Lung (tissue), 12 donors: ENCODE measurements around the gene RAB27B. TPM values are rescaled to one million over a fixed set of nuclear protein-coding genes. Genes with fewer than 3 reads are reported as not detected.

Source experiments
- ATAC-seq: fragments of 200-7000 bp; cut with Tn5 transposase; one replicate; pipeline ENCODE4 v1.9.1; 2020; ENCODE audit warnings: moderate number of reproducible peaks; ENCODE audit not compliant: insufficient read depth, low FRiP score
- DNase-seq, 3 donors: peaks; one replicate each; pipeline ENCODE4 v3.0.0-alpha.2; 2013 to 2017
- H3K27ac ChIP-seq, 2 donors: one replicate each; pipeline ENCODE4 v1.5.1; 2013; ENCODE audit warnings: mild to moderate bottlenecking in 2 of 2, moderate library complexity in 2 of 2, control low read depth in 1 of 2, inconsistent platforms in 1 of 2, low read depth in 1 of 2, low read length in 1 of 2
- H3K27me3 ChIP-seq, 3 donors: one replicate each; pipeline ENCODE4 v1.5.1; 2013; ENCODE audit warnings: low read length in 2 of 3; ENCODE audit not compliant: control insufficient read depth in 3 of 3, insufficient read depth in 3 of 3
- H3K36me3 ChIP-seq, 4 donors: one replicate each; pipeline ENCODE4 v1.5.1; 2013; ENCODE audit warnings: low read length in 4 of 4, mild to moderate bottlenecking in 1 of 4, moderate library complexity in 1 of 4; ENCODE audit not compliant: control insufficient read depth in 4 of 4, insufficient read depth in 4 of 4
- H3K4me1 ChIP-seq, 5 donors: one replicate each; pipeline ENCODE4 v1.5.1; 2013; ENCODE audit warnings: low read length in 5 of 5, mild to moderate bottlenecking in 2 of 5, moderate library complexity in 1 of 5; ENCODE audit not compliant: control insufficient read depth in 5 of 5, insufficient read depth in 5 of 5
- H3K4me3 ChIP-seq: one replicate; pipeline ENCODE4 v1.5.1; 2013; ENCODE audit warnings: mild to moderate bottlenecking, control low read depth, moderate library complexity
- H3K9ac ChIP-seq, 2 donors: one replicate each; pipeline ENCODE4 v1.5.1; 2013; ENCODE audit warnings: low read length in 2 of 2, control low read depth in 1 of 2; ENCODE audit not compliant: insufficient read depth in 1 of 2
- H3K9me3 ChIP-seq, 4 donors: one replicate each; pipeline ENCODE4 v1.5.1; 2013; ENCODE audit warnings: low read length in 3 of 4, mild to moderate bottlenecking in 1 of 4, moderate library complexity in 1 of 4; ENCODE audit not compliant: control insufficient read depth in 4 of 4, insufficient read depth in 3 of 4
- CTCF ChIP-seq: IDR thresholded peaks from 2 replicates; pipeline ENCODE4 v1.5.1; 2012; ENCODE audit warnings: mild to moderate bottlenecking; ENCODE audit errors: control extremely low read depth, extremely low read depth
- WGBS, 2 donors: extraction: QIAGEN DNeasy Blood & Tissue Kit; methylation state at CpG; one replicate each; pipeline ENCODE4 v1.1.7; 2013; 5-methylcytosine and 5-hydroxymethylcytosine counted together
- polyA plus RNA-seq, 2 donors: library from polyadenylated mRNA; stranded (reverse); fragments of 200-250 nt; gene quantifications; one replicate each; pipeline ENCODE4 v1.2.1, GENCODE V29; 2013
- total RNA-seq, 2 donors: library from RNA; depleted of rRNA in 1 of 2; stranded (reverse); fragments of >200 nt in 1 of 2; gene quantifications; one replicate each; pipeline ENCODE4 v1.2.1, GENCODE V29; 2014 to 2021
- donor health status: control.
- donor health status: control.
- donor health status: Bipolar disorder and iron deficiency.
- donor health status: healthy.
- donor health status: DM: yes; HTN: yes; CAD: no.

RAB27B gene
- total and polyA plus RNA-seq, 4 donors = 5.0 to 21.5 (median 7.5) TPM

DNA sequence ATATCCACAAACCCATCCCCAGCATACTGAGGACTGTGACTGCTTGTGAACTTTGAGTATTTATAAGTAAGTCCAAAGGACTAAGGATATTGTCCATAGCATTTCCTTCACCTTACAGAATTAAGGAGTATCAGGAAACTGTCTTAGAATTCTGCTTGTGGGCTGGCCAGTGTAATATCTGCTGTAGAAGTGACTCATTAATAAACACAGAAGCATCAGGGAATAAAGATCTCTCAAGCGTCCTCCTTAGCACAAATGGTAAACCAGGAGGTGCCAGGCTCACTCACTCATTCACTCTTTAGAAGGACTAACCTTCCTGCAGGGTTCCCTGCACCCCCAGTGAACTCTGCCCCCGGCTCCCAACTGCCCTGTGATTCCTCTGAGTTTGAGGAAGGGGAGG, 100.0 kb downstream of the RAB27B start:
- 84 to 91% methylated on average over 2 of the region's 2 CpGs for WGBS, 2 donors
- DNase-seq (no peak), ATAC-seq (no peak)
- Histone ChIP-seq H3K4me1 (no peaks in the 10 kb centered on the region), H3K27ac (no peak overlapping the region), H3K9ac (no peak overlapping the region), H3K36me3 (peaks cover 0 to 41% (median 22%) of the 10 kb centered on the region in 4 donors), H3K4me3 (no peak overlapping the region), H3K9me3 (no peaks in the 10 kb centered on the region), H3K27me3 (no peaks in the 10 kb centered on the region)
- TF ChIP-seq CTCF = no peak

GRCh38 chr18:54931152-54931551, 102.9 kb downstream of the RAB27B start:
- Histone ChIP-seq H3K4me1 (no peaks in the 10 kb centered on the region), H3K9ac (no peak overlapping the region), H3K27me3 (no peaks in the 10 kb centered on the region), H3K9me3 (no peaks in the 10 kb centered on the region), H3K27ac (no peak overlapping the region), H3K4me3 (no peak overlapping the region), H3K36me3 (peaks cover 0 to 48% (median 24%) of the 10 kb centered on the region in 4 donors)
- DNase-seq (no peak), ATAC-seq (no peak)
- 97 to 98% methylated on average over 4 of the region's 4 CpGs for WGBS, 2 donors
- TF ChIP-seq CTCF = no peak

DNA sequence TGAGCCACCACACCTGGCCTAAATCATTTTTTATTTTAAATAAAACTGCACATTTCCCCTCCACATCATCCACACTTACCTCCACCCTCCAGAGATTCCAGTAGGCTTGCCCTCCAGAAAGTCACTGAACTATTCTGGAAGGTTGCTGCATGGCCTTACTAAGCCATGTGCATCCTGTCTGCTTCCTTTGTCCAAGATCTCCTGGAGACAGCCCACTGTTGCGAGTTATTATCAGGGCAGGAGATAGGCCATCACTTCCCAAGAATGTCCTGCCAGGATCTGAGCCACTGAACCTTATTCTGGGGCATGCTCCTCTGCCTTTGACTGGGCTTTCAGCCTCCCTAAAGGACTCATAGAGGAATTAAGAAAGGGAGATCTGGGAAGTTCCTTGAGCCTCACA, 104.2 kb downstream of the RAB27B start:
- H3K27me3 ChIP-seq = no peaks in the 10 kb centered on the region
- no peak overlapping the region for H3K4me3 ChIP-seq
- H3K4me1 ChIP-seq = no peaks in the 10 kb centered on the region
- H3K27ac ChIP-seq = no peak overlapping the region
- H3K36me3 ChIP-seq = peaks cover 0 to 56% (median 29%) of the 10 kb centered on the region in 4 donors
- 45 to 74% methylated on average over 1 of the region's 1 CpG for WGBS, 2 donors
- DNase-seq = no peak
- ATAC-seq = no peak
- TF ChIP-seq CTCF = no peak
- no peak overlapping the region for H3K9ac ChIP-seq
- no peaks in the 10 kb centered on the region for H3K9me3 ChIP-seq

- Histone ChIP-seq H3K9me3 (no peaks in the 10 kb centered on the region), H3K27ac (no peak overlapping the region), H3K36me3 (peaks cover 0 to 51% (median 29%) of the 10 kb centered on the region in 4 donors), H3K9ac (no peak overlapping the region), H3K4me1 (peaks cover 0 to 2% (median 0%) of the 10 kb centered on the region in 5 donors), H3K4me3 (no peak overlapping the region), H3K27me3 (no peaks in the 10 kb centered on the region)
- WGBS, 2 donors = 95 to 98% methylated on average over 3 of the region's 3 CpGs
- TF ChIP-seq CTCF = no peak
- DNase-seq (no peak), ATAC-seq (no peak)
Measured at GRCh38 chr18:54938506-54938905, 110.2 kb downstream of the RAB27B start.
